ENCODE measurements around the gene CPSF7. TPM values are rescaled to one million over a fixed set of nuclear protein-coding genes. Genes with fewer than 3 reads are reported as not detected.

The CPSF7 gene
- total RNA-seq, 1 donor from 2014 or later = 83.7 TPM

GRCh38 chr11:61372659-61373420, 56.9 kb downstream of the CPSF7 start:
- no peak for DNase-seq
- Mint-ChIP-seq H3K27ac (ENCODE audit: unreplicated experiment) (no peak overlapping the region), H3K36me3 (ENCODE audit: unreplicated experiment) (peaks cover 37% of the 10 kb centered on the region), H3K4me3 (ENCODE audit: unreplicated experiment) (no peak overlapping the region), H3K9me3 (ENCODE audit: unreplicated experiment) (peaks cover 8% of the 10 kb centered on the region), H3K27me3 (ENCODE audit: unreplicated experiment) (peaks cover 2% of the 10 kb centered on the region), H3K4me1 (ENCODE audit: low read depth, unreplicated experiment) (no peaks in the 10 kb centered on the region)
- no peak for TF ChIP-seq CTCF (IDR thresholded peaks at IDR 0.05; ENCODE audit: partially characterized antibody, unreplicated experiment)

GRCh38 chr11:61370349-61371005, 59.3 kb downstream of the CPSF7 start:
- Mint-ChIP-seq H3K27ac (ENCODE audit: unreplicated experiment) (no peak overlapping the region), H3K27me3 (ENCODE audit: unreplicated experiment) (no peaks in the 10 kb centered on the region), H3K4me3 (ENCODE audit: unreplicated experiment) (no peak overlapping the region), H3K9me3 (ENCODE audit: unreplicated experiment) (peaks cover 8% of the 10 kb centered on the region), H3K36me3 (ENCODE audit: unreplicated experiment) (peaks cover 30% of the 10 kb centered on the region), H3K4me1 (ENCODE audit: low read depth, unreplicated experiment) (no peaks in the 10 kb centered on the region)
- no peak for DNase-seq
- no peak for TF ChIP-seq CTCF (IDR thresholded peaks at IDR 0.05; ENCODE audit: partially characterized antibody, unreplicated experiment)

- Mint-ChIP-seq H3K36me3 (ENCODE audit: unreplicated experiment) (peaks cover 26% of the 10 kb centered on the region), H3K9me3 (ENCODE audit: unreplicated experiment) (peaks cover 6% of the 10 kb centered on the region), H3K4me3 (ENCODE audit: unreplicated experiment) (no peak overlapping the region), H3K27ac (ENCODE audit: unreplicated experiment) (no peak overlapping the region), H3K4me1 (ENCODE audit: low read depth, unreplicated experiment) (no peaks in the 10 kb centered on the region), H3K27me3 (ENCODE audit: unreplicated experiment) (no peaks in the 10 kb centered on the region)
- DNase-seq = no peak
- no peak for TF ChIP-seq CTCF (IDR thresholded peaks at IDR 0.05; ENCODE audit: partially characterized antibody, unreplicated experiment)
Measured at GRCh38 chr11:61369372-61370348, 60.1 kb downstream of the CPSF7 start.

GRCh38 chr11:61368646-61369045, 61.1 kb downstream of the CPSF7 start:
- TF ChIP-seq CTCF (IDR thresholded peaks at IDR 0.05; ENCODE audit: partially characterized antibody, unreplicated experiment) = no peak
- Mint-ChIP-seq H3K4me3 (ENCODE audit: unreplicated experiment) (no peak overlapping the region), H3K27me3 (ENCODE audit: unreplicated experiment) (no peaks in the 10 kb centered on the region), H3K27ac (ENCODE audit: unreplicated experiment) (no peak overlapping the region), H3K36me3 (ENCODE audit: unreplicated experiment) (peaks cover 26% of the 10 kb centered on the region), H3K9me3 (ENCODE audit: unreplicated experiment) (peaks cover 6% of the 10 kb centered on the region), H3K4me1 (ENCODE audit: low read depth, unreplicated experiment) (peaks cover 2% of the 10 kb centered on the region)
- no peak for DNase-seq

All from glutamatergic neuron (in vitro differentiated cells).